Common myeloid progenitor, CD34-positive (primary cell): ENCODE data around the gene CRIP2.
A peak's percentile ranks its signal among the peaks of the same experiment; 100 is the strongest.

Source experiments
- CTCF ChIA-PET: fragments of 350-600 bp; sonication (Branson Sonifier 250); formaldehyde crosslinking; loops from one replicate; lab custom pipeline; 2021; ENCODE audit warnings: antibody characterized with exemption; lab: Charles Lee
- POLR2A ChIA-PET: fragments of 350-600 bp; sonication (Branson Sonifier 250); formaldehyde crosslinking; loops from one replicate; lab custom pipeline; 2021; ENCODE audit warnings: antibody characterized with exemption; lab: Charles Lee
- DNase-seq, 3 donors: peaks; one replicate each; pipeline versions ENCODE4 v3.0.0 to v3.0.0-alpha.2; 2013
- H3K27ac ChIP-seq, 2 experiments: 1 replicate in 1 of 2; 2 replicates in 1 of 2; pipeline ENCODE4 v1.7.0; 2013; ENCODE audit warnings: inconsistent platforms in 2 of 2, low read length in 2 of 2, mild to moderate bottlenecking in 2 of 2, low read depth in 1 of 2, moderate library complexity in 1 of 2; ENCODE audit not compliant: severe bottlenecking in 2 of 2, insufficient read depth in 1 of 2, poor library complexity in 1 of 2
- H3K27me3 ChIP-seq, 5 experiments: replicated peaks in 2 of 5; 1 replicate in 3 of 5; 2 replicates in 2 of 5; pipeline versions ENCODE4 v1.6.1 to v1.7.0; 2013; ENCODE audit warnings: low read length in 4 of 5, mild to moderate bottlenecking in 2 of 5, moderate library complexity in 2 of 5, inconsistent platforms in 1 of 5; ENCODE audit not compliant: insufficient read depth in 5 of 5, control insufficient read depth in 4 of 5
- H3K36me3 ChIP-seq, 4 experiments: 1 replicate in 2 of 4; 2 replicates in 2 of 4; pipeline versions ENCODE4 v1.6.1 to v1.7.0; 2013; ENCODE audit warnings: low read length in 3 of 4, control low read depth in 1 of 4, mild to moderate bottlenecking in 1 of 4; ENCODE audit not compliant: control insufficient read depth in 4 of 4, insufficient read depth in 4 of 4
- H3K4me1 ChIP-seq, 4 experiments: 1 replicate in 3 of 4; 2 replicates in 1 of 4; pipeline versions ENCODE4 v1.6.1 to v1.7.1; 2013; ENCODE audit warnings: low read length in 3 of 4, mild to moderate bottlenecking in 3 of 4, control low read depth in 1 of 4, inconsistent platforms in 1 of 4, moderate library complexity in 1 of 4; ENCODE audit not compliant: control insufficient read depth in 4 of 4, insufficient read depth in 4 of 4; ENCODE audit errors: control extremely low read depth in 1 of 4
- H3K4me3 ChIP-seq, 7 experiments: 1 replicate in 4 of 7; 2 replicates in 3 of 7; pipeline versions ENCODE4 v1.5.1 to v1.7.0; 2013; ENCODE audit warnings: mild to moderate bottlenecking in 7 of 7, low read length in 6 of 7, moderate library complexity in 6 of 7, inconsistent platforms in 2 of 7, low read depth in 2 of 7, control low read depth in 1 of 7; ENCODE audit not compliant: insufficient read depth in 4 of 7, control insufficient read depth in 1 of 7; ENCODE audit errors: extremely low read depth in 1 of 7
- H3K9me3 ChIP-seq, 5 experiments: 1 replicate in 4 of 5; 2 replicates in 1 of 5; pipeline versions ENCODE4 v1.6.1 to v1.7.1; 2013; ENCODE audit warnings: low read length in 4 of 5, mild to moderate bottlenecking in 2 of 5, inconsistent platforms in 1 of 5, low read depth in 1 of 5, moderate library complexity in 1 of 5; ENCODE audit not compliant: control insufficient read depth in 4 of 5, insufficient read depth in 2 of 5; ENCODE audit errors: control extremely low read depth in 1 of 5
- WGBS: methylation state at CpG from one replicate; pipeline ENCODE4 v1.1.5; 2013; ENCODE audit not compliant: insufficient coverage; 5-methylcytosine and 5-hydroxymethylcytosine counted together

Gene CRIP2

GRCh38 chr14:105519946-105520698 is 45.5 kb downstream of the CRIP2 start:
- Histone ChIP-seq H3K4me1 (no peaks in the 10 kb centered on the region), H3K36me3 (no peaks in the 10 kb centered on the region), H3K27ac (no peak overlapping the region), H3K9me3 (peaks cover 0 to 10% (median 2%) of the 10 kb centered on the region in 5 experiments), H3K27me3 (peaks cover 0 to 25% (median 3%) of the 10 kb centered on the region in 5 experiments), H3K4me3 (no peak overlapping the region)
- 78% methylated on average over 8 of the region's 14 CpGs for WGBS
- DNase-seq: no peak
- POLR2A ChIA-PET: no interaction called here
- CTCF ChIA-PET: no interaction called here

GRCh38 chr14:105525326-105525725 is 50.7 kb downstream of the CRIP2 start:
- Histone ChIP-seq H3K27me3 (peaks cover 0 to 47% (median 16%) of the 10 kb centered on the region in 5 experiments), H3K4me1 (peaks cover 0 to 40% (median 27%) of the 10 kb centered on the region in 4 experiments), H3K36me3 (no peaks in the 10 kb centered on the region), H3K4me3 (no peak overlapping the region), H3K27ac (no peak overlapping the region), H3K9me3 (no peaks in the 10 kb centered on the region)
- ChIA-PET CTCF (interaction anchor here (0.7 kb wide), 1 partner anchor 24 kb away, joined by 3 read pairs; no protein-coding TSS in a partner anchor), POLR2A (no interaction called here)
- no peak for DNase-seq
- WGBS: 88% methylated on average over 9 of the region's 9 CpGs

- H3K9me3 ChIP-seq: no peaks in the 10 kb centered on the region
- H3K4me3 ChIP-seq: peak within 1 kb of the TSS in 6 of 7 experiments; percentile 4 to 80 (median 48)
- peaks cover 0 to 47% (median 19%) of the 10 kb centered on the region in 5 experiments for H3K27me3 ChIP-seq
- DNase-seq: peak in 2 of 3 donors; percentile 42 to 43
- H3K4me1 ChIP-seq: peaks cover 0 to 45% (median 29%) of the 10 kb centered on the region in 4 experiments
- H3K27ac ChIP-seq: no peak within 1 kb of the TSS
- H3K36me3 ChIP-seq: no peaks in the 10 kb centered on the region
- ChIA-PET POLR2A (interaction anchor here (0.6 kb wide), 1 partner anchor 10 kb away, joined by 3 read pairs; no protein-coding TSS in a partner anchor), CTCF (no interaction called here)
- WGBS: under 1% methylated on average over 52 of the region's 88 CpGs
Measured at GRCh38 chr14:105525861-105526775, 51.5 kb downstream of the CRIP2 start, which contains the start of gene TMEM121. Gene TMEM121 (plus strand): TSS chr14:105526583. CDS start chr14:105528835, 2,252 bp downstream.

DNA sequence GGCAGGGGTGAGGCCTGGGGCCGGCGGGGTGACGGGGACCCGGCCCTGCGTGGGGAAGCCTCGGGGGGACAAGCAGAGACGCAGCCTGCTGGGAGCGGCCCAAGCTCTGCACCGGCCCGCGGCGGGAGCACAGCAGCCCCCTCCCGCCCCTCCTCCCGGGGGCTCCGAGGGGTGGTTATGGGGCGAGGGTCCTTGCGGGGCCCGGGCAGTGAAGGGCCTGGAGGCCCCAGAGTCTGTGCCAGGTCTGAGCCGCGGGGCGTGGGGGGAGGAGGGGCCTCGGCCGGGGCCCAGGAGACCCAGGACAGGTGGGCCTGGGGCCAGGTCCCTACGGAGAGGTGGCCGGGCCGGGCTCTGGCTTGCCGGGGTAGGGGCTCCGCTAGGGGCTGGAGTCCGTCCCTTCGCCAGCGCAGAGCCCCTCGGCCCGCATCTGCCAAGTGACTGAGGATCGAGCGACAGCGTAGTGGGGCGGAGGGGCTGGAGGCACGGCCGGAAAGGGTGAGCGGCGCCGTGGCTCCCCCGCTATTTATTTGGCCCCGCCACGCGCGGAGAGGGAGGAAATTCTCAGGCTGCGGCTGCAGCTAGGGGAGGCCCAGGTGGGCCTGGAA is 52.3 kb downstream of the CRIP2 start:
- no peaks in the 10 kb centered on the region for H3K36me3 ChIP-seq
- H3K4me3 ChIP-seq: peak overlapping the region in 6 of 7 experiments; percentile 4 to 80 (median 37)
- ChIA-PET CTCF (interaction anchor here (0.8 to 1.0 kb wide), 2 partner anchors 8 to 41 kb away, joined by 3 read pairs; partner anchors contain the start of gene CRIP1), POLR2A (interaction anchor here (0.6 kb wide), 1 partner anchor 11 kb away, joined by 3 read pairs; no protein-coding TSS in a partner anchor)
- WGBS: 3% methylated on average over 17 of the region's 48 CpGs
- no peak overlapping the region for H3K27ac ChIP-seq
- no peak for DNase-seq
- peaks cover 0 to 45% (median 30%) of the 10 kb centered on the region in 4 experiments for H3K4me1 ChIP-seq
- peaks cover 0 to 46% (median 19%) of the 10 kb centered on the region in 5 experiments for H3K27me3 ChIP-seq
- no peaks in the 10 kb centered on the region for H3K9me3 ChIP-seq

DNA sequence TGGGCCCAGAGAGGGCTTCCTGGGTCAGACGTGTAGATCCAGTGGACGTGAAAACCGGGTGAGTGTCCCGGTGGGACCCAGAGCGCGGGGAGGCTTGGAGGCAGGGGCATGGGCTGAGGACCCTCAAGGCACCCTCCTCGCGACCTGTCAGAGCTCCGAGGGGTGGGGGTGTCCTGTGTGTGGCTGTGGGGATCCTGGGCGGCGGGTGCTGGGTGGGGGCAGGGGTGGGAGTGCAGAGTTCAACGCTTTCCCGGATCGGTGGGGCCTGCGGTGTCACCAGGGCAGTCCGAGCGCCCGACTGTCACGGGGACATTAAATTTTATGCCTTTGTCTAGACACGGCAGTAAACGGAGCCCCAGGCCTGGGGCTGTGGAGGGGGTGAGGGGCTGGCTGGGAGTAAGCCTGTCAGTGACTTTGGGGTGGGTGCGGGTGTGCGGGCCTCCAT is 52.8 kb downstream of the CRIP2 start:
- Histone ChIP-seq H3K4me3 (peak overlapping the region in 5 of 7 experiments; percentile 13 to 80 (median 61)), H3K36me3 (no peaks in the 10 kb centered on the region), H3K27ac (no peak overlapping the region), H3K27me3 (peaks cover 0 to 45% (median 19%) of the 10 kb centered on the region in 5 experiments), H3K9me3 (no peaks in the 10 kb centered on the region), H3K4me1 (peaks cover 0 to 45% (median 31%) of the 10 kb centered on the region in 4 experiments)
- WGBS: 39% methylated on average over 18 of the region's 23 CpGs
- CTCF ChIA-PET: interaction anchor here (0.8 to 1.5 kb wide), 5 partner anchors 8 to 41 kb away, joined by 3 to 4 read pairs (median 3); partner anchors contain the start of gene CRIP1
- no peak for DNase-seq
- POLR2A ChIA-PET: no interaction called here

GRCh38 chr14:105527826-105528585 is 53.4 kb downstream of the CRIP2 start:
- POLR2A ChIA-PET: no interaction called here
- Histone ChIP-seq H3K27me3 (peaks cover 0 to 45% (median 19%) of the 10 kb centered on the region in 5 experiments), H3K4me3 (peak overlapping the region; percentile 13 to 80 (median 63)), H3K36me3 (no peaks in the 10 kb centered on the region), H3K4me1 (peaks cover 0 to 45% (median 31%) of the 10 kb centered on the region in 4 experiments), H3K27ac (no peak overlapping the region), H3K9me3 (no peaks in the 10 kb centered on the region)
- WGBS: 13% methylated on average over 57 of the region's 67 CpGs
- CTCF ChIA-PET: interaction anchor here (0.6 to 1.8 kb wide), 15 partner anchors 9 to 163 kb away, joined by 3 to 10 read pairs (median 3); no protein-coding TSS in a partner anchor
- peak; percentile 66 to 81 (median 78) for DNase-seq
